ENCODE measurements around the gene MICOS13.
A peak's percentile ranks its signal among the peaks of the same experiment; 100 is the strongest.

DNA sequence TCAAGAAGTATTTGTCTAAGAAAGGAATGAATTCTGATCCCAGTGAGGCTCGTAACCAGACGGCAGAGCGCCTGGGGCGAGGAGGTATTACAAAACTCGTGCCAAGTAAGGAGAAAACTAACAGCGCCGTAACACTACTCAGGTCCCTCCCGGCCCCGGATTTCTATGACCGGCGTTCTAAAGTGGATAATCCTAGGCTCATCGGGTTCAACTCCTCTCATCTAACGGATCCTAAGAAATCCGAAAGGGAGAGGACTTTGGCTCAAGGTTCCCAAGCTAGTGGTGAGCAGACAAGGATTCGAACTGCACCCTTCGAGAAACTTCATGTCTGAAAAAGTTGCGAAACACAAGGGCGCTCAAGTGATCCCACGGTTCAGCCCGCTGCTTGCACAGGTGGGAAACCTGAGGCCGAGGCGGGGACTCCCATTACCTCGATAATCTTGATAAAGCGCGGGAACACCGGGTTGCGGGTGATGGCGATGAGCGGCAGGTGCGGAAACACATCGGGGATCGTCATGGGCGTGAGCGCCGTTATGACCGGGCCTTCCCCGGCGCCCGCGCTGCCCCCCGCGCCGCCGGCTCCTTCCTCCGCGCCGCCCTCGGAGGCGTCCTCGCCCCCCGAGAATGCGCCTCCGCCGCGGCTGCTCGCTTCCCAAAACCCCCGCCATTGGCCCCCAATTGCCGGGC is 39.1 kb upstream of the MICOS13 start:
- TF ChIP-seq REST (IDR thresholded peaks at IDR 0.05; ENCODE audit: insufficient read depth in 1 of 2, low read depth in 2 of 2, low read length in 1 of 2) = no peak
- no peak for TF ChIP-seq CTCF (IDR thresholded peaks at IDR 0.05)
- no peak for TF ChIP-seq POLR2AphosphoS5 (IDR thresholded peaks at IDR 0.05; ENCODE audit: low read depth, low read length)
- 0 out of 2 replicates have a peak, but pooled peaks have one; percentile 3 for TF ChIP-seq SIN3A (IDR thresholded peaks at IDR 0.05; ENCODE audit: borderline replicate concordance, insufficient read depth, low read depth, low read length)
- no peak for TF ChIP-seq TCF7L2 (IDR thresholded peaks at IDR 0.05; ENCODE audit: low read depth, low read length)
